NCI-H2171 treated with DMSO at 0.1 percent for 48 hours (cell line): Measurements from ENCODE around the gene AMMECR1.

Source experiments
- DNase-seq: peaks from one replicate; lab custom pipeline; 2025; lab: John Stamatoyannopoulos, UW

AMMECR1 gene

GRCh38 chrX:110212299-110212698 lies 105.6 kb downstream of the AMMECR1 start:
- no peak for DNase-seq

GRCh38 chrX:110211340-110211739 lies 106.5 kb downstream of the AMMECR1 start:
- peak; percentile 0 for DNase-seq

- DNase-seq: peak; percentile 15
These were observed 107.3 kb downstream of the AMMECR1 start for GRCh38 chrX:110210417-110211139.

GRCh38 chrX:110208092-110208491 lies 109.8 kb downstream of the AMMECR1 start:
- DNase-seq: no peak

DNA sequence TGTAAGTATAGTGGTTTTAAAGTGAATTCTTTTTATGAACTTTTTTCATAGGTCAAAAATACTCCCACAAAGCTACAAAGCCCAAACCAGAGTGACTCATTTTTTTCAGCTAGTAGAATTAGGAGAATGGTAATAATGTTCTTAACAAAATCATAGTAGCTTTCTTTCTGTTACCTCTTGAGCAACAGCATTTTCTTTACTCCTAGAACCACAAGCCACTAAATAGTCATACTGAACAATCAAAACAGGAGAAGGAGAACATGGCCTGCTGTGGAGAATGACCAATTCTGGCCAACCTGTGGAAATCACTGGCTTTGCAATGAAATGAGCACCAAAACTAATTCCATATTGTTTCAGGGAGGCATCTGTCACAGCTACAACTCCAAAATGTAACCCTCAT lies 112.9 kb downstream of the AMMECR1 start:
- no peak for DNase-seq

GRCh38 chrX:110201799-110202198 lies 116.1 kb downstream of the AMMECR1 start:
- no peak for DNase-seq

DNA sequence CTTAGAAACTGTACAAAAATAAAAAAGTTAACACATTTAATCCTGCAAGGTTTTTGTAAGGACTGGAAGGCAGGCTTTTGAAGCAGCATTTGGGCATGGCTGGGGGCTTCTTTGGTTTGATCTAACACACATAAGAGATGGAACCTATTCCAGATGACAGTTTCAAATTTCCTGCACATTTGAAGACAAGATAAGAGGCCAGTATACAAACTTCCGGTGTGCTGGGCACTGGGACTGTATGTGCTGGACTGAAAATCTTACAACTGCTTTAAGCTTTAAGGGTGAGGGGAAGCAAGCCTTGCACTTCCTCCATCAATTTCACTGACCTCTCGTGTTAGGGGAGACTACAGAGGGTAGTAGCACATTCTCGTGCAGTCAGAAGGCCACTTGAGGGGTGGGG lies 122.9 kb downstream of the AMMECR1 start:
- DNase-seq: no peak

DNA sequence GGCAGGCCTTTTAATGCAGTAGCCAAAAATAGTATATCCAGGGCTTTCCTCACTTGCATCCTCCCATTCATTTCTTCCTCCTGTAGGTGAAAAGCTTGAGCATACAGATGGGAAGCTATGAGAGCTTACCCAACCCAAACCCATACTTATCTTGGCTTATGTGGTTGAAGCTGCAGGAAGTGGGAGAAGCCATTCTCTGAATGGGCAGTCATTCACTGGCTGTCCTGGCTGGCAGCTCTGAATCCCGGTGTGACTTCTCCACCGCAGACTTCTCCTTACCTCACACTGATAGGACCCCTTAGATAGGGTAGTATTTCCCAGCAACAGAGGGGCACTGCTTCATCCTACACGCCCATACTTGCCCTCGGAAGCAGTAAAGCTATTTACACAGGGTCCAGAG lies 125.4 kb downstream of the AMMECR1 start:
- no peak for DNase-seq

DNA sequence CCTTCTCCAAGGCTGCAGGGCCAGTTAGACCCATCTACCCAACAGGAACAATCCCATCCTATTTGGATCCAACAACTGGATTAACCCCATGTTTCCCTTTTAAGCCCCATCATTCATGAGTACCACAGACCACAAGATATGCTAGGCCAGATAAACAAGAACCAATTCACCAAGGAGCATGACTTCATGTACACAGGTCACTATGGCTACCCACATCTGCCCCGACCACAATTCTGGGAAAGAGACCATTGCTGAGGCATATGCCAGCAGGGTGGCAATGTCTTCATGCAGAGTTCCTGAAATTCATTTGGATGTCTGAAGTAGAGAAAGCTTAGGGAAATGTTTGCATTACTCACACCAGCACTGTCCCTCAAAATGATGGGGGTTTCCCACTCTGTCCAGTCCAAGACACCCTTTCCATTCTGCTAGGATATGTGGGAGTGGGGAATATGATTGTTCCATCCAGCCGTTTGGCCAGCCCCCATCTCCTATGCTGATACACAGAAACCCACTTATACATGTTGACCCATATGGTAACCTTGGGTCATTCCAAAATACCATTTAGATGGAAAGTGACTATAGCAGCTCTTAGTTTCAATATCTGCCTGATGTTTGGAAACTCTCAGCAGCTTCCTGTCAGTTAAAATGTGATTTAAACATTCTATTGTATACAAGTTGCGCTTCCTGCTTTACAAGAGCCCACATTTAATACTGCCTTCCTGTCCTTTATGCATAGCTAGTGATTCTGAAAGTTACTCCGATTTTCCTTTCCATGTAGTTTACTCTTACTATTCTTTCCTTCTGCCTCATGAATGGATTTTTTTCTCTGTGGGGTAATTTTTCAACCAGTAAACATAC lies 129.0 kb downstream of the AMMECR1 start:
- DNase-seq: no peak

DNA sequence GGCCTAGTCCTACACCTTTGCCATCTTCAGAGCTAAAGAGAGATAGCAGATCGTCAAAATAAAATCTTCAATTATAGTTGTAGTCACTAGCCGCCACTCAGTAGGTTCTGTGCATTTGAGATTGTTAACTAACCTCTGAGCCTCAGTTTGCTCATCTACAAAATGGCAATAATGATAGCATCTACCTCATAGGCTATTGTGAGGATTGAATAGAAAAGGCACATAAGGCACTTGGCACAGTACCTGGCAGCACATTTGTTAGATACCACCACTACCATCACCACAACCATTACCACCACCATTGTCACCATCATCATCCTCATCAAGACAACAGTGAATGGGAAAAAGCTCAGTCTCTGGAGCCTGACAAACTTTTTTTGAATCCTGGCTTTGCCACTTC lies 134.6 kb downstream of the AMMECR1 start:
- no peak for DNase-seq

DNA sequence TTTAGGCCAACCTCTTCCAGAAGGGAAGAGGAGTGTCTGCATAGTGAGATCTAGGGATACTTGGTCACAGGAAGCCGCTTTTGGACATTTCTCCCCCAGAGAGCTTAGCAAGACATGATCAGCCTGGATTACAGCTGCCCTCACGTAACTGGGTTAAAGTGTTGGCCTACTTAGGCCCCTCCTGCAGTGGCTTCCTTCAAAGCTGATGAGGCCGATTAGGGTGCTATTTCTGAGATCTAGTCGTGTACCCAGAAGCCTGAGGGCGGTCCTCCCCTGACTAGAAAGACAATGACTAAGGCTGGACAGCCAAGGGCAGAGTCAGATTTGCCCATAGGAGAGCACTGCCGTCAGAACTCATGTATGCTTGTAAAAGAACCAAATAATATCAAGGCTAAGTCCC lies 135.0 kb downstream of the AMMECR1 start:
- DNase-seq: no peak

DNA sequence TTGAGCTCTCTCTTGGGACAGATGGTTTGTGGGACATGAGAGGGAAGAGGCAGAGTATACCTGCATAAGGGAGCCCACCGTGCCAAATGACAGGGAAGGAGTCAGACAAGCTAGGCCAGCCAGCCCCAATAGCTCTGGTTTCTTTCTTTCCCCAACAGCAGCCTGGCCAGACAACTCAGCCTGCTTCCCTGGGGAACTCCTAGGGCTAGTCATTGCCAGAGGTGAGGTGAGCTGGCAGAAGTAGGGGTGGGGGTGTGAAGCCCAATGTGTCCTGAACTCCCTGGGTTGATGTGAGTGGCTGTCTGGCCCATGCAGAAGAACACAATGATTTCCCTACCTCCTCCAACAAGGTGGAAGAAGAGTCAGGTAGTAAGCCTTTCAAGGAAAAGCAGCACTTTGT lies 135.5 kb downstream of the AMMECR1 start:
- DNase-seq: no peak

DNA sequence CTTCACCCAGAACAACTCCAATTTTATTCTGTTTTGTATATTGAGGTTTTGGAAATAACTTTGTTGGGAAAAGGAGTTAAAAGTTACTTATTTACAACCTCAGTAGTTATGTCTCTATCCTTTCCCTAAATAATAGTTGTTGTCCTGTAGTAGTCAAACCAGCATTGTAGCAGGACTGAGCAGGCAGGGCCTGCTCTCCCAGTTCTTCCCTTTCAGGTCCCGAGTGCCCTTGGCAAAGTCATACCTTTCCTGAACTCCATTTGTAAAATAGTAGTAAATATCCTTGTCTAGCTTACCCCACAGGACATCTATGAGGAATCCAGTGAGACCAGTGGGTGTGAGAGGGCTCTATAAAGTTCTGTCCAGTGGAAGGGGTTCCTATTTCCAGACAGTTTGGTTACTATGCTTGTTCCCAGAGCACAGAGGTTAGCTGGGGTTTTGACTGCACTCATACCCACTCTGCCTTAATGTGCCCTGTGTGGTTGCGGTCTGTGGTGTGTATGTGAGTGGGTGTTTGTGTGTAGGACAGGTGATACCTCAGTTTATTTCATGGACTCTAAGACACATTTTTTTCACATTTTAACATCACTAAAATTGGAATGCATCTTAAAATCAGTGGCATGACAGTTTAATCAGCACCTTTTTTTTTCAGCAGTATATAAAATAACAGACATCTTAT lies 136.3 kb downstream of the AMMECR1 start:
- no peak for DNase-seq

DNA sequence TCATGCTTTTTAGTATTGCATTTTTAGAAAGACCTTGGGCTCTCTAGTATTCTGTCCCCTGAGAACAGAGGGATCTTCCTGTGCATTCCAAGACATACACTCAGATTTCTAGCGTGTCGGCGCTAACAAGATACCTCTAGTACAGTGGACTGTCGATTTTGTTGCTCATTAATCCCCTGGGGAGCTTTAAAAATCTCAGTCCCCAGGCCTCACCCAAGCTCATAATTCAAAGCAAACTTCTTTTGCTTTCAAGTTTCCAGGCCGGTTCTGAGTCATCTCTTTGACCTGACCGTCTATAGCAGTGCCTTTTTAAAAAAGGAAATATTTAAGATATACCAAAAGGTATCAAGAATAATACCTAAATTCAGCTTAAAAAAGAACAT lies 137.0 kb downstream of the AMMECR1 start:
- DNase-seq: no peak

DNA sequence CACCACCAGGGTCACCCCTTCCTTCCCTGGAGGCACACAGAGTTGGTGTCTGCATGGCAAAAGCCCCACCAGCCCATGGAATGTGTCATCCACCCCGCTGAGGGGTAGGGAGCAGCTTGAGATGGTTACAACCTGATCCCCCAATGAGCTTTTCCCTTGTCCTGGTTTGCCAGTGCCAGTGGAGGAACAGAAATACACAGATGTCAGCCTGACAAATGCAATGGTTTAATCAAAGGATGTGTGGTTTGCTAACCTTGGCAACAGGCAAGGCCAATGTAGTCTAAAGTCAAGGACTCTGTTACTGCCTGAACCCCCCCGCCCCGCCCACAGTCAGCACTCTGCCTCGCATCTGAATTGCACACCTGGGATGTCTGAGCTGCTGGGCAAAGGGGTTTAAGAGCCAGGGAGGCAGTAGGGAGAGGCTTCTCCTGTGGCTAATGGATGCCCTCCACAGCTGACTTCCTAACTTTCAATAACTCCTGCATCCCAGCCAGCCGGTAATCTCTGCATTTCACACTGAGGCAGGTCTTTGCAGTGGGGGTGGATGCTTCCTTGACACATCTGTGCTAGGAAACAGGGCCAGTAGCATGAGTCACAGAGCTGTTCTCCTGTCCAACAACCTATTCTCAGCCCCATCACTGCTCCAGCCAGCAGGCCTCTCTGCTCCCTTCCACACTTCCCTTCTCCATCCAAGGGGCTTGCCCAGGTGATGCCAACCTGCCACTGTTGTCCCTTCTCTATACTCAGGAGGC lies 137.5 kb downstream of the AMMECR1 start:
- DNase-seq: no peak

GRCh38 chrX:110178179-110178865 lies 139.6 kb downstream of the AMMECR1 start:
- no peak for DNase-seq

GRCh38 chrX:110175696-110176095 lies 142.2 kb downstream of the AMMECR1 start:
- DNase-seq: no peak

DNA sequence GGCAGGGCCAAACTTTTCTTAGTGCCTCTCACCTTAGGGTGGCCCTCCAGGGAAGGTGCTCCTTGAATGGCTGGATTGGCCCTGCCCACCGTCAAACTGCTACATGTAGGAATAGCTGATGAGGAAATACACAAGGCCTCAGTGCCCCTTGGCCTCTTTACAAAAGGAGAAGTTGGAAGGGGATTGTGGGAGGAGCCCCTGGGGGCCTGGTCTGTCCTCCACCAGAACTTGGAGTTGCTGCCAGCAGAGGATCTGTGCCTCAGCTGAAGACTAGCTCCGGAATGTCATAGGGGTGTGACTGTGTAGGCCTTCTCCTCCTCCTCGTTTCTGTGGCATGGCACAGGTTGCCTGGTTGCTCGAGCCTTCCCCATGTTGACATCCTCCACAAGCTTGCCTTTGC lies 142.7 kb downstream of the AMMECR1 start:
- DNase-seq: no peak

DNA sequence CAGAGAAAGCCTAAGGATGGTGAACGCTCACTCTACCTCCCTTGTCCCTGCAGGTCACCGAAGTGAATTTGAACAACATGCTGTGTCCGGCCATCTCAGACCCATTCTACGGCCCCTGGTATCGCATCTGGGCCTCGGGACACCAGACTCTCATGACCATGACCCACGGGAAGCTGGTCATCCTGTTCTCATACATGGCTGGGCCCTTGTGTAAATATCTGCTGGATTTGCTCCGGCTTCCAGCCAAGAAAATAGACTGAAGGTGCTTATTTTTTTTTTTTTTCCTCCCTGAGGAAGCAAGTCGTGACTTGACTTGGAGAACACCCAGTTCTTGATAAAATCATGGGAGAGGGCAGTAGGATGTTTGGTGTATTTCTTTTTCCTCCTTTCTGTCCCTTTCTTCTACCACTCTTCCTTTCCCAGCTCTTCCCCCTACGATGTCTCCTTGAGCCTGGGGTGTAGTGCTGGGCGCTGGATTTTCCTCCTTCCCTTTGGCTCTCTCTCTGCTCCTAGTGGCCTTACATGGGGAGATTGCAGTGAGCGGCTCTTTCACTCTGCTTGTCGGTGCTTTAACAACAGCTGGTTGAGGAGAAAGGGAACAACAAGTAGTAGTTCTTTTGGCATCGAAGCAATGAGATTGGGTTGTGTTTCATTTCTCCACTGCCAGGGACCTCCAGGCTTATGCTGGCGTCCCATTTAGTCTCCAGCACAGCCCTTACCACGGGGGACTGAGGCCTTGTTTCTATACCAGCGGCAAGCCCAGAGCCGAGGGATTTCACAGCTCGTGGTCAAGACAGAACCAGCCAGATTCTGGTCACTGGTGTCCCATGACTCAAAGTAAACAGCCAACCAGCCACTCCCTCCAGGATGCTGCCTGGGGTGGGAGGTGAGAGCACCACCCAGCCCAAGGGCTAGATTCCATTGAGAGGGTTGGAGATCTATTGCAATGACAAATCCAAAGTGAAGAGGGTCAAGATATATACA lies 144.4 kb downstream of the AMMECR1 start:
- DNase-seq: no peak

- DNase-seq: no peak
These were observed 145.7 kb downstream of the AMMECR1 start for GRCh38 chrX:110172215-110172614.
